Activated B cell treated with CpG ODN at 0.5 μM for 24 hours (primary cell): ENCODE measurements around the gene IL19. TPM values are rescaled to one million over a fixed set of nuclear protein-coding genes. Genes with fewer than 3 reads are reported as not detected.

ENCODE experiments used
- ATAC-seq: fragments of 200-7000 bp; cut with Tn5 transposase; one replicate; pipeline ENCODE4 v1.10.0; 2021; ENCODE audit warnings: low read depth, mild to moderate bottlenecking, moderate library complexity
- CTCF ChIA-PET: fragments of 350-600 bp; sonication (Branson Sonifier 250); formaldehyde crosslinking; loops from one replicate; lab custom pipeline; 2021; ENCODE audit warnings: antibody characterized with exemption; lab: Charles Lee
- POLR2A ChIA-PET: fragments of 350-600 bp; sonication (Branson Sonifier 250); formaldehyde crosslinking; loops from one replicate; lab custom pipeline; 2021; ENCODE audit warnings: antibody characterized with exemption; lab: Charles Lee
- DNase-seq: peaks from one replicate; pipeline ENCODE4 v3.0.0; 2022
- H3K27ac Mint-ChIP-seq: one replicate; pipeline ENCODE4 v1.8.0; 2020; ENCODE audit warnings: mixed read lengths
- H3K27me3 Mint-ChIP-seq: one replicate; pipeline ENCODE4 v1.8.0; 2021; ENCODE audit warnings: mixed read lengths
- H3K36me3 Mint-ChIP-seq: one replicate; pipeline ENCODE4 v1.8.0; 2021; ENCODE audit warnings: low read depth, mixed read lengths
- H3K4me1 Mint-ChIP-seq: one replicate; pipeline ENCODE4 v1.8.0; 2021; ENCODE audit warnings: mixed read lengths
- H3K4me3 Mint-ChIP-seq: one replicate; pipeline ENCODE4 v1.8.0; 2020; ENCODE audit warnings: mild to moderate bottlenecking, mixed read lengths
- H3K9me3 Mint-ChIP-seq: one replicate; pipeline ENCODE4 v1.8.0; 2020; ENCODE audit warnings: mixed read lengths
- intact Hi-C: fragments of 100-400 bp; cut with micrococcal nuclease; formaldehyde crosslinking; loops from one replicate; pipeline ENCODE4 v1.15.1; 2024
- total RNA-seq: library from RNA; stranded (reverse); gene quantifications from 2 replicates; pipeline ENCODE4 v1.2.3, GENCODE V29; 2022
- TF ChIP-seq, protein P1 (sequence below): fragments of 200-600 bp; IDR thresholded peaks from one replicate; pipeline ENCODE4 v1.8.0; 2022; ENCODE audit warnings: antibody characterized with exemption, mild to moderate bottlenecking

The IL19 gene
- total RNA-seq, 1 donor from 2014 or later = not detected

DNA sequence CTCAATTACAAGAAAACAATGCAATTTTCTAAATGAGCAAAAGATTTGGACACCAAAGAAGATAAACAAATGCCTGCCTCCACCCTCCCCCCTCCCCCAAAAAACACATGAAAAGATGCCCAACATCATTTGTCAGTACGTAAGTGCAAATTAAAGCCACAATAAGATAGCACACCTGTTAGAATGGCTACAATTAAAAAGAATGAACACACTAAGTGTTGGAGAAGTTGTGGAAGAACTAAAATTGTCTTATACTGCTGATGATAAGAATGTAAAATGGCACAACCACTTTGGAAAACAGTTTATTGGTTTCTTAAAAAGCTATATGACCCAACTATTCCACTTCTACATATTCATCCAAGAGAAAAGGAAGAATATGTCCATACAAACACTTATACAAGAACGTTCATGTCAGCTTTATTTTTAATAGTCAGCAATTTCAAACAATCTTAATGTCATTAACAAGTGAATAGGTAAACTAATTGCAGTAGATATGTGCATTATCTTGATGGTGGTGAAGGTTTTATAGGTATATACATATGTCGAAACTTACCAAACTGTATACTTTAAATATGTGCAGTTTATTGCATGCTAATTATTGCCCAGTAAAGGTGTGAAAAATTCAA, 105.3 kb downstream of the IL19 start:
- H3K36me3 Mint-ChIP-seq = peaks cover 7% of the 10 kb centered on the region
- no peak for ATAC-seq
- intact Hi-C loops = loop anchor here (5.0 kb wide), 1 partner anchor 39 kb away; no protein-coding TSS in a partner anchor
- no peaks in the 10 kb centered on the region for H3K4me1 Mint-ChIP-seq
- H3K27me3 Mint-ChIP-seq = peaks cover 1% of the 10 kb centered on the region
- H3K4me3 Mint-ChIP-seq = no peak overlapping the region
- TF ChIP-seq, protein P1, sequence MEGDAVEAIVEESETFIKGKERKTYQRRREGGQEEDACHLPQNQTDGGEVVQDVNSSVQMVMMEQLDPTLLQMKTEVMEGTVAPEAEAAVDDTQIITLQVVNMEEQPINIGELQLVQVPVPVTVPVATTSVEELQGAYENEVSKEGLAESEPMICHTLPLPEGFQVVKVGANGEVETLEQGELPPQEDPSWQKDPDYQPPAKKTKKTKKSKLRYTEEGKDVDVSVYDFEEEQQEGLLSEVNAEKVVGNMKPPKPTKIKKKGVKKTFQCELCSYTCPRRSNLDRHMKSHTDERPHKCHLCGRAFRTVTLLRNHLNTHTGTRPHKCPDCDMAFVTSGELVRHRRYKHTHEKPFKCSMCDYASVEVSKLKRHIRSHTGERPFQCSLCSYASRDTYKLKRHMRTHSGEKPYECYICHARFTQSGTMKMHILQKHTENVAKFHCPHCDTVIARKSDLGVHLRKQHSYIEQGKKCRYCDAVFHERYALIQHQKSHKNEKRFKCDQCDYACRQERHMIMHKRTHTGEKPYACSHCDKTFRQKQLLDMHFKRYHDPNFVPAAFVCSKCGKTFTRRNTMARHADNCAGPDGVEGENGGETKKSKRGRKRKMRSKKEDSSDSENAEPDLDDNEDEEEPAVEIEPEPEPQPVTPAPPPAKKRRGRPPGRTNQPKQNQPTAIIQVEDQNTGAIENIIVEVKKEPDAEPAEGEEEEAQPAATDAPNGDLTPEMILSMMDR = no peak
- no peak for DNase-seq
- peaks cover 21% of the 10 kb centered on the region for H3K9me3 Mint-ChIP-seq
- POLR2A ChIA-PET = no interaction called here
- CTCF ChIA-PET = no interaction called here
- H3K27ac Mint-ChIP-seq = no peak overlapping the region

DNA sequence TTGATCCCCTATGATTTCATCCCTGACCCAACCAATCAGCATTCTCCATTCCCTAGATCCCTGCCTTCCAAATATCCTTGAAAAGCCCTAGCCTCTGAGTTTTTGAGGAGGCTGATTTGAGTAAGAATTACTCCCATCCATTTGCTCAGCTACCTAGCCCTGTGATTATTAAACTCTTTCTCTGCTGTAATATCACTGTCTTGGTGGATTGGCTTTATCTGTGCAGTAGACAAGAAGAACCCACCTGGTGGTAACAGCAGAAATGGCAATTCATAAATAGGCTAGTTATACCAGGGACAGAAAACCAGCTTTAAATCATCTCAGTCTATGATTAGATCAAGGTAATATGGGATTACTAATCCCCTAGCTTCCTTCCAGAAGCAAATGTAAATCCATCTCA, 107.9 kb downstream of the IL19 start:
- peak; percentile 25 for ATAC-seq
- Mint-ChIP-seq H3K9me3 (peaks cover 21% of the 10 kb centered on the region), H3K4me3 (no peak overlapping the region), H3K27me3 (peaks cover 1% of the 10 kb centered on the region), H3K27ac (no peak overlapping the region), H3K4me1 (no peaks in the 10 kb centered on the region), H3K36me3 (peaks cover 7% of the 10 kb centered on the region)
- ChIA-PET CTCF (interaction anchor here (1.0 to 1.3 kb wide), 2 partner anchors 30 to 69 kb away, joined by 4 to 5 read pairs; no protein-coding TSS in a partner anchor), POLR2A (no interaction called here)
- no peak for DNase-seq
- intact Hi-C loops = loop anchor here (5.0 kb wide), 1 partner anchor 41 kb away; no protein-coding TSS in a partner anchor
- TF ChIP-seq, protein P1 = no peak

DNA sequence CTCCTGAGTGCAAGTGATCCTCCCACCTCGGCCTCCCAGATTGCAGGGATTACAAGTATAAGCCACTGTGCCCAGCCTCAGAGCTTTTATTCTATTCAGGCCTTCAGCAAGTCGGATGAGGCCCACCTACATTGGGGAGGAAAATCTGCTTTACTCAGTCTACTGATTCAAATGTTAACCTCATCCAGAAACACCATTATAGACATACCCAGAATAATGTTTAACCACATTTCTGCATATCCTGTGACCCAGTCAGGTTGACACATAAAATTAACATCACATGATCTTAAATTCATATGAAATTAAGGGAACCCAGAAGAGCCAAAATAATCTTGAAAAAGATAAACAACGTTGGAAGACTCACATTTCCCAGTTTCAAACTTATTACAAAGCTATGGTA, 109.7 kb downstream of the IL19 start:
- TF ChIP-seq, protein P1 = no peak
- H3K27ac Mint-ChIP-seq = no peak overlapping the region
- DNase-seq = no peak
- CTCF ChIA-PET = interaction anchor here (1.2 kb wide), 1 partner anchor 53 kb away, joined by 3 read pairs; no protein-coding TSS in a partner anchor
- intact Hi-C loops = no loop called here
- POLR2A ChIA-PET = interaction anchor here (0.5 kb wide), 1 partner anchor 104 kb away, joined by 4 read pairs; no protein-coding TSS in a partner anchor
- peaks cover 5% of the 10 kb centered on the region for H3K36me3 Mint-ChIP-seq
- ATAC-seq = no peak
- peaks cover 19% of the 10 kb centered on the region for H3K9me3 Mint-ChIP-seq
- peaks cover under 1% of the 10 kb centered on the region for H3K27me3 Mint-ChIP-seq
- no peaks in the 10 kb centered on the region for H3K4me1 Mint-ChIP-seq
- no peak overlapping the region for H3K4me3 Mint-ChIP-seq

DNA sequence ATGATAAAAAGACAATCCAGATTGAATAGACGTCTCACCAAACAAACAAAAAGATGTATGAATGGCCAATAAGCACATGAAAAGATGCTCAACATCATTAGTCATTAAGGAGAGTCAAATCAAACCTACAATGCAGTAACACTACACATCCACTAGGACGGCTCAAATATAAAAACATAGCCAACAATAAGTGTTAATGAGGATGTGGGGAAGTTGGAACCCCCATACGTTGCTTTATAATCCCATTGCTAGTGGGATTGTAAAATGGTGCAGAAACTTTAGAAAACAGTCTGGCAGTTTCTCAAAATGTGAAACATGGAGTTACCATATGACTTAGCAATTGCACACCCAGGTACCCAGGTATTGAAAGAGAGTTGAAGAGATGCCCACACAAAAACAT, 112.0 kb downstream of the IL19 start:
- DNase-seq (no peak), ATAC-seq (no peak)
- peaks cover 3% of the 10 kb centered on the region for H3K27me3 Mint-ChIP-seq
- no peak overlapping the region for H3K4me3 Mint-ChIP-seq
- TF ChIP-seq, protein P1 = no peak
- H3K9me3 Mint-ChIP-seq = peaks cover 12% of the 10 kb centered on the region
- intact Hi-C loops = no loop called here
- ChIA-PET POLR2A (no interaction called here), CTCF (interaction anchor here (0.6 kb wide), 1 partner anchor 66 kb away, joined by 3 read pairs; no protein-coding TSS in a partner anchor)
- no peak overlapping the region for H3K27ac Mint-ChIP-seq
- no peaks in the 10 kb centered on the region for H3K4me1 Mint-ChIP-seq
- peaks cover 5% of the 10 kb centered on the region for H3K36me3 Mint-ChIP-seq

DNA sequence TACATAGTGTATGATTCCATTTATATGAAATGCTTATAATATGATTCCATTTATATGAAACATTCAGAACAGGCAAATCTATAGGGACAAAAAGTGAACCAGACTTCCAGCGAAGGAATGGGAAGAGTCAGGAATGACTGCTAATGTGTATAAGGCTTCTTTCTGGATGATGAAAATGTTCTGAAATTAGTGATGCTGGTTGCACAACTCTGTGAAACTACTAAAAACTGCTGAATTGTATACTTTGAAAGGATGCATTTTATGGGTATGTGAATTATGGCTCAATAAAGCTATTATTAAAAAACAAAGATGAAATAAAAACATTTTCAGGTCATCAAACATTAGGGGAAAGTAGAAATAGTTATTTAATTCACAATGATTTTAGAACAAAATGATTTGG, 112.6 kb downstream of the IL19 start:
- ATAC-seq (no peak), DNase-seq (no peak)
- ChIA-PET CTCF (interaction anchor here (0.6 kb wide), 2 partner anchors 11 to 66 kb away, joined by 3 read pairs; no protein-coding TSS in a partner anchor), POLR2A (no interaction called here)
- H3K4me1 Mint-ChIP-seq = no peaks in the 10 kb centered on the region
- TF ChIP-seq, protein P1 = no peak
- intact Hi-C loops = no loop called here
- H3K9me3 Mint-ChIP-seq = peaks cover 11% of the 10 kb centered on the region
- H3K27ac Mint-ChIP-seq = no peak overlapping the region
- H3K27me3 Mint-ChIP-seq = peaks cover 3% of the 10 kb centered on the region
- H3K4me3 Mint-ChIP-seq = no peak overlapping the region
- H3K36me3 Mint-ChIP-seq = peaks cover 5% of the 10 kb centered on the region
